Neural progenitor cell (in vitro differentiated cells): ENCODE data around the gene SORBS2.

ENCODE experiments used
- CTCF ChIP-seq: fragments of 200-600 bp; sonication (generic); IDR thresholded peaks from 2 replicates; pipeline ENCODE4 v1.5.1; 2017; ENCODE audit warnings: antibody characterized with exemption, mild to moderate bottlenecking
- EZH2 ChIP-seq: fragments of 200-600 bp; sonication (generic); IDR thresholded peaks from 2 replicates; pipeline ENCODE4 v1.6.1; 2017; ENCODE audit warnings: antibody characterized with exemption, mild to moderate bottlenecking, moderate library complexity

- no peak for TF ChIP-seq CTCF
- no peak for TF ChIP-seq EZH2
These were observed 70.2 kb downstream of the SORBS2 start for GRCh38 chr4:185741795-185742194.
